Right atrium auricular region (tissue), 2 donors: ENCODE measurements around the gene FRG2C. TPM values are rescaled to one million over a fixed set of nuclear protein-coding genes. Genes with fewer than 3 reads are reported as not detected.
A peak's percentile ranks its signal among the peaks of the same experiment; 100 is the strongest.
"Not testable (repeated sequence)": the region's sequence is repeated elsewhere in the genome, so short reads cannot be mapped to it uniquely, and the experiment has no call there.

Source experiments
- DNase-seq: peaks from one replicate; pipeline ENCODE4 v3.0.0-alpha.2; 2019; ENCODE audit warnings: low spot score
- H3K27ac ChIP-seq, 2 donors: fragments of 200-600 bp; sonication (generic); 1 replicate in 1 of 2; 2 replicates in 1 of 2; pipeline ENCODE4 v1.5.1; 2016 to 2019
- H3K27me3 ChIP-seq, 2 donors: fragments of 200-600 bp; sonication (generic); one replicate each; pipeline versions ENCODE4 v1.5.1 to v1.6.0; 2017 to 2019
- H3K36me3 ChIP-seq: fragments of 200-600 bp; sonication (generic); one replicate; pipeline ENCODE4 v1.5.1; 2016
- H3K4me1 ChIP-seq, 2 donors: fragments of 200-600 bp; sonication (generic); one replicate each; pipeline versions ENCODE4 v1.5.1 to v1.6.0; 2017 to 2019
- H3K4me3 ChIP-seq, 2 donors: fragments of 200-600 bp; sonication (generic); 1 replicate in 1 of 2; 2 replicates in 1 of 2; pipeline ENCODE4 v1.5.1; 2017 to 2019; ENCODE audit warnings: mild to moderate bottlenecking in 1 of 2, moderate library complexity in 1 of 2
- H3K9me3 ChIP-seq, 2 donors: fragments of 200-600 bp; sonication (generic); one replicate each; pipeline ENCODE4 v1.5.1; 2019
- total RNA-seq, 2 donors: library from RNA; depleted of rRNA; stranded (reverse); fragments of >200 nt; gene quantifications; one replicate each; pipeline ENCODE4 v1.1.0, GENCODE V29; 2016
- TF ChIP-seq, protein P1 (sequence below), 2 donors: fragments of 200-600 bp; sonication (generic); IDR thresholded peaks; one replicate each; pipeline ENCODE4 v1.5.1; 2019; ENCODE audit warnings: antibody characterized with exemption in 2 of 2

The FRG2C gene
- not detected for total RNA-seq

DNA sequence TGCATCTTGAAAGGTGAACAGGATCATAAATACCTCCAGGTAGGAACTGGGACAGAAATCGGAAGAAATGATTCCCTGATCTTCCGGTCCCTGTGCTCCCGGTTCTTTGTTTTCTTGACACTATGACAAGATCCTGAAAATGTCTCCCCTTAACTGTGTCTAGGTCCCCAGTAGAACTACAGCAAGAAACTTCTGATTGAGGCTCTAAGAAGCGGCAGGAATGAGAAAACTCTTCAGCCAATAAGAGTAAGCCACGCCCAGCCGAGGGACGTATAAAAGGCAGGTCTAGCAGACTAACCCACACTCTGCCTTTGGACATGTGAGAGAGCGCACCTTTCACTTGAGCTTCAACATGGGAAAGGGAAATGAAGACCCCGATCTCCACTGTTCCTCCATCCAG, at the start of gene FRG2C:
Gene FRG2C (plus strand): TSS at position 301 of the 400 bp plus-strand sequence. CDS start 52 bp downstream, at position 353.
- not testable (repeated sequence) for DNase-seq, H3K9me3 ChIP-seq, H3K27ac ChIP-seq, H3K36me3 ChIP-seq, H3K4me1 ChIP-seq, H3K4me3 ChIP-seq, H3K27me3 ChIP-seq

DNA sequence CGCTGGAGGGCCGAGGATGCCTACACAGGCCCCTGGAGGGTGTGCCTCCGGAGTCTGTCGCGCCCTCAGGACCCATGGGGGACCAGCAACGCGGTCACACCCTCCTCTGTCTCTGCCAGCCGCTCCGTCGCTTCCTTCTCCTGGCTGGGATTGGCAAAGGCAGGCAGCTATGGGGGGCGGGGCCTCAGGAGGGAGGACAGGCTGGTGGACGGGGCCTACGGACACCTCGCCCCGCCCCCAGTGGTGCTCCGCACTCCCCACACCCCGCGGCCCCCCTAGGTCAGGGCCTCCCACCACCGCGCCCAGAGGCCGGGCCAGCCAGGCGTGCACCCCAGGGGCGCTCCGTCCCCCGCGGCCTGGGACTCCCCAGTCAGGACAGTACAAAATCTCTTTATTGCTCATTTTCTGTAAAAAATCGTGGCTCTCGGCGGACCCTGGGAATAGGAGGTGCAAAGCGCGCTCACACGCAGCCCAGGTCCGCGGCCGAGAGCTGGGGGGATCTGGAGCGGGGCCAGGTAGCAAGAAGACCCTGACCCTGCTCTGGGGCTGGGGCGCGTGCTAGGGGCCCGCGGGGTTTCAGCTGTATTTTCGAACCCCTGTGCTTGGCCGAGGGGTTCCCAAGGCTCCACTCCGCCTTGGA, 45.3 kb upstream of the FRG2C start:
- H3K27ac ChIP-seq, result peak overlapping the region; percentile 33 to 42
- peak overlapping the region; percentile 46 to 56 for H3K4me3 ChIP-seq
- not testable (repeated sequence) for H3K9me3 ChIP-seq, H3K27me3 ChIP-seq, H3K4me1 ChIP-seq, H3K36me3 ChIP-seq
- DNase-seq, result peak; percentile 80
- TF ChIP-seq, protein P1, sequence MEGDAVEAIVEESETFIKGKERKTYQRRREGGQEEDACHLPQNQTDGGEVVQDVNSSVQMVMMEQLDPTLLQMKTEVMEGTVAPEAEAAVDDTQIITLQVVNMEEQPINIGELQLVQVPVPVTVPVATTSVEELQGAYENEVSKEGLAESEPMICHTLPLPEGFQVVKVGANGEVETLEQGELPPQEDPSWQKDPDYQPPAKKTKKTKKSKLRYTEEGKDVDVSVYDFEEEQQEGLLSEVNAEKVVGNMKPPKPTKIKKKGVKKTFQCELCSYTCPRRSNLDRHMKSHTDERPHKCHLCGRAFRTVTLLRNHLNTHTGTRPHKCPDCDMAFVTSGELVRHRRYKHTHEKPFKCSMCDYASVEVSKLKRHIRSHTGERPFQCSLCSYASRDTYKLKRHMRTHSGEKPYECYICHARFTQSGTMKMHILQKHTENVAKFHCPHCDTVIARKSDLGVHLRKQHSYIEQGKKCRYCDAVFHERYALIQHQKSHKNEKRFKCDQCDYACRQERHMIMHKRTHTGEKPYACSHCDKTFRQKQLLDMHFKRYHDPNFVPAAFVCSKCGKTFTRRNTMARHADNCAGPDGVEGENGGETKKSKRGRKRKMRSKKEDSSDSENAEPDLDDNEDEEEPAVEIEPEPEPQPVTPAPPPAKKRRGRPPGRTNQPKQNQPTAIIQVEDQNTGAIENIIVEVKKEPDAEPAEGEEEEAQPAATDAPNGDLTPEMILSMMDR (IDR thresholded peaks at IDR 0.05), result peak in 1 of 2 donors; percentile 29

DNA sequence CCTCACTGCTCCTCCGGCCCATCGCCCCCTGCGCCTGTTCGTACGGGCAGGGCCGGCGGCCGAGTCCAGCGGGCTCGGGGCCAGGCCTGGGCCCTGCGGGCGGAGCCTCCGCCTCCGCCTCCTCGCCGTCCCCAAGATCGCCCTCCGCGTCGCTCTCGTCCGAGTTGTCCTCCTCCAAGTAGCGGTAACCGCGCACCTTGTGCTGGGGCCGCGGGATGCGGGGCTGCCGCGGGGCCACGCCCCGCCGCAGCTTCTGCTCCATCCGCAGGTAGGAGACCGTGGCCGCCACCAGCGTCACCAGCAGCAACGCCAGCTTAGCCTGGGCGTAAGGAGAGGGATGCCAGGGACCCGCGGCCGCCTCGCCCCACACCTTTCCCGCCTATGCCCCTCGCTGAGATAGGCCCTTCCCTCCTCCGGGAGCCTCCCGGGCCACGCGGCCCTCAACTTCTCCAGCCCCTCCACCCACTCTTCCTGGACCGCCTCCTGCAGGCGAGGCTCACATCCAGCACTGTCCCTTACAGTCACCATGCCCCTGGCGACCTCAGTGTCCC, 44.6 kb upstream of the FRG2C start:
- DNase-seq, result peak; percentile 55
- H3K36me3 ChIP-seq, H3K4me1 ChIP-seq, H3K27me3 ChIP-seq, H3K9me3 ChIP-seq: not testable (repeated sequence)
- H3K4me3 ChIP-seq, result peak overlapping the region; percentile 46 to 56
- peak overlapping the region; percentile 33 to 42 for H3K27ac ChIP-seq

DNA sequence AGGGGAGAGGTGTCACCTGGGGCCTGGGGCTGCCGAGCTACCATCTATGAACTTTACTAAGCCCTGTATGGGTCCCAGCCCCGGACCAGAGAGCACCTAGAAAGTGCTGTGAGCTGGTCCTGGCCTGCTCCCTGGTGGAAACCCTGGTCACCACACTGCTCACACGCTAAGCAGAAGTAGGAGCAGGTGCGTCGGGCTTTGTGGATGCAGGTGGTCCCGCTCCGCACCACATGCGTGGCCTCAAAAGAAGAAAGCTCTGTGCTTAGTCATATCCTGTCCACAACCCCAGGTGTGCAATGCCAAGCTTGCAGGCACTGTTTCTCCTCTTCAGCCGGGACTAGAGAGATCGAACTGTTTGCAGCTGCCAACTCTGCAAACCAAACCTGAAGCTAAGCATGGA, 42.4 kb upstream of the FRG2C start:
- H3K36me3 ChIP-seq, H3K27ac ChIP-seq, H3K9me3 ChIP-seq, H3K27me3 ChIP-seq, H3K4me3 ChIP-seq, H3K4me1 ChIP-seq: not testable (repeated sequence)
- DNase-seq, result peak; percentile 42

DNA sequence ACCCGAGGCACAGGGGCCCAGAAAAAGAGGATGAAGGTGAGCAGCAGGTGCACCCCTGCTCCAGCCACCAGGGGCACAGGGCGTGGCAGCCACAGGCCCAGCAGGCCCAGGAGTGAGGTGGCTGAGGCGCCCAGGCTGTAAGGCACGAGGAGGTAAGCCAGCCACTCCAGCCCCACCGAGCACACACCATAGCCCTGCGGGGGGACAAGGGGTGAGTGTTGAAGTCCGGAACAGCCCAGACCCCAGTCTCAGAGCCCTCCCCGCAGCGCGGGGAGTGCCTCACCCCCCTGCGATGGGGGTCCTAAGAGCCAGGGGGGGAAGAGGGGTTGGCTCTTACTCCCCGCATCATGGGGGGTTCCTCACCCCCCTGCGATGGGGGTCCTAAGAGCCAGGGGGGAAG, 40.5 kb upstream of the FRG2C start:
- not testable (repeated sequence) for DNase-seq, H3K9me3 ChIP-seq, H3K27ac ChIP-seq, H3K27me3 ChIP-seq, H3K4me3 ChIP-seq, H3K36me3 ChIP-seq, H3K4me1 ChIP-seq

DNA sequence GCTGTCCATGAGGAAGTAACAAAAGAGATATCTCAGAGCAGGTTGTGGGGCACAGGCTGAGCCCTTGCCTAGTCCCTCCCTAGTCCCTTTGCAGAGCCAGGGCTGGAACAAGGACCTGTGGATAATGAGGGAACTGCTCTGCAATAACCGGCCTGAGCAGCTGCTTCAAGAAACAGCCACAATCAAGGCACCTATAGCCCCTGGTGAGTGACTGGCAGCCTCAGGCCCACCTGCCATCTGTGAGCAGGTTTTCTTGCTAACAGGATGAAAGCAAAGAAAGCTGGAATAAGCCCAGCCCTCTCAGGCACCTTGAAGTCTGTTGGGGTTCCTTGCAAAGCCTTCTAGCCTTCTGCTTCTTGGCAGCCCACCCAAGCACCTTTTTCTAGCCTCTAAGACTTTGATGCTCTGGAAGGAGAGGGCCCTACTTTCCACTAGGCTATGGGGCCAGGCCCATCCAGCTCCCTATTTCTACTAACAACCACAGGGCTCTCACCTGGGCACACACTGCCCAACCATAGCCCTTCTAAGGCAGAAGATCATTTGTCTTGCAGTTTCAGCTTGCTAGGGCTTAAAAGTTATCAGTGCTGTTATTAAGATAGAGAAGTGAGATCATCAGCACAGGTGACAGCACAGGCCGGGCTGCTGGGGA, 33.1 kb upstream of the FRG2C start:
- not testable (repeated sequence) for H3K27me3 ChIP-seq, H3K4me1 ChIP-seq, H3K36me3 ChIP-seq, H3K4me3 ChIP-seq, H3K27ac ChIP-seq, H3K9me3 ChIP-seq
- peak; percentile 26 for DNase-seq

DNA sequence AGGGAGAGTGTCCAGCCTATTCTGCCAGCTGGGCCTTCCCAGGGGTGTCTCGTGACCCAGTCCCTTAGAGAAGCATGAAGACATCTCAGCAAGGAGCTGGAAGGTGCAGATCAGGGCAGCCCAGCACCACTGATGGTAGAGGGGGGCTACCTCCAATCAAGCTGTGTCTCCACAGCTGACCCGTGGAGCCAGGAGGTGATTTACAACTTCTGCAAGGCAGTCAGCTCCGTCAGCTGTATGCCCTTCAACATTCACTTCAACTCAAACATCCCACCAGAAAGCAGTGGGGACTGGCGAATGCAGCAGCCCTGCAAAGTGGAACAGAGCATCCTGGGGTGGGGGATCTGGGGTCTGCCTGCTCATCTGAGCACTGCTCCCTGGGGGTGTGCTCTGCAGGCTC, 32.6 kb upstream of the FRG2C start:
- no peak overlapping the region for H3K27ac ChIP-seq
- no peaks in the 10 kb centered on the region for H3K9me3 ChIP-seq
- DNase-seq, result peak; percentile 21
- H3K27me3 ChIP-seq, result no peaks in the 10 kb centered on the region
- TF ChIP-seq, protein P1 (IDR thresholded peaks at IDR 0.05), result no peak
- no peak overlapping the region for H3K4me3 ChIP-seq
- no peaks in the 10 kb centered on the region for H3K4me1 ChIP-seq
- H3K36me3 ChIP-seq, result no peaks in the 10 kb centered on the region

DNA sequence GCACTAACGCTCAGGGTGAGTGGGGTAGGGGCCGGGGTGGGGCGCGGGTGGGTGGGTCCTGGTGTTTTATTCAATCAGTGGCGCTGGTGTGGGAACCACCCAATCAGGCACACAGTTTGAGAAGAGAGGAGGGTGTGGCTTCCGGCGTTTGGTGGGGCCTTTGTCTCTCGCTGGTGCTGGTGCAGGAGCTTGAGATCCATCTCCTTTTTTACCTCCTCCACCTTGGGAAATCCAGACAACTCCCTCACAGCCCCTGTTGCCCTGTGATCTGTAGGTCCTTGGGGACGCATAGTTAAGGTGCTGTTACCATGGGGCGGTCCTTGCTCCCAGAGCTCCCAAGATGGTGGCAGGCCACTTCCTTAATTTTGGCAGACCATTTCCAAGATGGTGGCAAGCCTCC, 25.2 kb upstream of the FRG2C start:
- H3K36me3 ChIP-seq, H3K4me3 ChIP-seq, H3K27me3 ChIP-seq, H3K27ac ChIP-seq, H3K9me3 ChIP-seq: not testable (repeated sequence)
- peaks cover 0 to 14% of the 10 kb centered on the region in 2 donors for H3K4me1 ChIP-seq
- peak; percentile 23 for DNase-seq

DNA sequence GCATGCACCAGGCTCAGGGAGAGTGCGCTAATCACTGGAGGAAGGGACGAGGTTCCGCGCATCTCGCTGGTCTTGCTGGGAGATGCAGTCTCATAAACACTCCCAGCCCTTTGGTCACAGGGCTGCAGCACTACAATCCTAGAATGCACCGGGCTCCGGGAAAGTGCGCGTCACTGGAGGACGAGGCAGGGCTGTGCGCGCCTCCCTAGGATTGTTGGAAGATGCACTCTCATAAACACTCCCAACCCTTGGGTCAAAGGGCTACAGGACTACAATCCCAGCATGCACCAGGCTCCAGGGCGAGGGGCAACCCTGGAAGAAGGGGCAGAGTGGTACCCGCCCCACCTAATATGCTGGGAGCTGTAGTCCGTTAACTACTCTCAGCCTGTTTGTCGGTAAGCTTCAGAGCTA, 23.0 kb upstream of the FRG2C start:
- H3K4me3 ChIP-seq, result peak overlapping the region; percentile 46 to 60
- H3K4me1 ChIP-seq, result peaks cover 0 to 14% of the 10 kb centered on the region in 2 donors
- not testable (repeated sequence) for H3K36me3 ChIP-seq, H3K9me3 ChIP-seq, H3K27me3 ChIP-seq
- TF ChIP-seq, protein P1 (IDR thresholded peaks at IDR 0.05), result peak in 1 of 2 donors; percentile 13
- peak overlapping the region; percentile 29 to 69 for H3K27ac ChIP-seq
- peak; percentile 92 for DNase-seq
